SK-N-SH (cell line): ENCODE results near the gene PLXNA4.

Experiments used
- EP300 ChIP-seq, 2 experiments: IDR thresholded peaks; 2 replicates each; pipeline versions ENCODE4 v1.4.0 to v1.6.1; 2012; ENCODE audit warnings: borderline replicate concordance in 1 of 2, low read depth in 1 of 2, low read length in 1 of 2
- EZH2phosphoT487 ChIP-seq: fragments of 200-600 bp; sonication (generic); IDR thresholded peaks from 2 replicates; pipeline ENCODE4 v1.6.1; 2017; ENCODE audit warnings: low read depth, mixed run types, mild to moderate bottlenecking, antibody characterized with exemption, moderate library complexity, borderline replicate concordance
- JUND ChIP-seq: IDR thresholded peaks from 2 replicates; pipeline ENCODE4 v1.4.0; 2012
- MEF2A ChIP-seq: IDR thresholded peaks from 2 replicates; pipeline ENCODE4 v1.4.0; 2012; ENCODE audit warnings: low read depth, borderline replicate concordance
- POLR2AphosphoS5 ChIP-seq: IDR thresholded peaks from 2 replicates; pipeline ENCODE4 v1.6.1; 2012; ENCODE audit warnings: low read depth, low read length
- RFX5 ChIP-seq: IDR thresholded peaks from 2 replicates; pipeline ENCODE4 v1.6.1; 2012; ENCODE audit warnings: mild to moderate bottlenecking, improper control_type of control experiment, low read length
- SIN3A ChIP-seq: IDR thresholded peaks from 2 replicates; pipeline ENCODE4 v1.6.1; 2012; ENCODE audit warnings: low read depth, mild to moderate bottlenecking, low read length, moderate library complexity, borderline replicate concordance
- TAF1 ChIP-seq: IDR thresholded peaks from 2 replicates; pipeline ENCODE4 v1.6.1; 2012; ENCODE audit warnings: low read depth, mild to moderate bottlenecking, low read length, moderate library complexity, borderline replicate concordance
- YY1 ChIP-seq: IDR thresholded peaks from 2 replicates; pipeline ENCODE4 v1.4.0; 2012; ENCODE audit warnings: low read depth, mild to moderate bottlenecking
- TF ChIP-seq, protein P1 (sequence below): fragments of 200-600 bp; sonication (generic); IDR thresholded peaks from 2 replicates; pipeline ENCODE4 v1.6.1; 2017; ENCODE audit warnings: antibody characterized with exemption, mild to moderate bottlenecking, moderate library complexity
- TF ChIP-seq, protein P2 (sequence below): IDR thresholded peaks from 2 replicates; pipeline ENCODE4 v1.6.1; 2012; ENCODE audit warnings: mild to moderate bottlenecking, low read depth, low read length, moderate library complexity
- TF ChIP-seq, protein P3 (sequence below): IDR thresholded peaks from 2 replicates; pipeline ENCODE4; 2012

DNA sequence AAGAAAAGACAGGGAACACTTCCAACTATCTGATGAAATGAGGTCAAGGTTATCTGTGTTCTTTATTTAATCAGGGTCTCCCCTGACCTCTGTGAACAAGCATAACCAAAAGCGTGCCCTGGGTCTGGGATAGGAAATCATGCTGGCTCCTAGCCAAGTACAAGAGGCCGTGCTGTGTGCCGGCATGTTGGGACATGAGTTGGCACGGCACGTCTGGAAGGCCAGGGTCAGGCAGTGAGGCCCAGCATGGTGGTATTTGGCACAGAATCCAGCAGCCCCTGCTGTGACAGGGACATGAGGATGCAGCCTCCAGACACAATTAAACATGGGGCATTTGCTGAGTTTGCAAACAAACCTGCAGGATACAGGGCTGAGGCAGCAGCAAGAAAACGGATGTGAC, 320.4 kb downstream of the PLXNA4 start:
- no peak for TF ChIP-seq YY1
- TF ChIP-seq, protein P1, sequence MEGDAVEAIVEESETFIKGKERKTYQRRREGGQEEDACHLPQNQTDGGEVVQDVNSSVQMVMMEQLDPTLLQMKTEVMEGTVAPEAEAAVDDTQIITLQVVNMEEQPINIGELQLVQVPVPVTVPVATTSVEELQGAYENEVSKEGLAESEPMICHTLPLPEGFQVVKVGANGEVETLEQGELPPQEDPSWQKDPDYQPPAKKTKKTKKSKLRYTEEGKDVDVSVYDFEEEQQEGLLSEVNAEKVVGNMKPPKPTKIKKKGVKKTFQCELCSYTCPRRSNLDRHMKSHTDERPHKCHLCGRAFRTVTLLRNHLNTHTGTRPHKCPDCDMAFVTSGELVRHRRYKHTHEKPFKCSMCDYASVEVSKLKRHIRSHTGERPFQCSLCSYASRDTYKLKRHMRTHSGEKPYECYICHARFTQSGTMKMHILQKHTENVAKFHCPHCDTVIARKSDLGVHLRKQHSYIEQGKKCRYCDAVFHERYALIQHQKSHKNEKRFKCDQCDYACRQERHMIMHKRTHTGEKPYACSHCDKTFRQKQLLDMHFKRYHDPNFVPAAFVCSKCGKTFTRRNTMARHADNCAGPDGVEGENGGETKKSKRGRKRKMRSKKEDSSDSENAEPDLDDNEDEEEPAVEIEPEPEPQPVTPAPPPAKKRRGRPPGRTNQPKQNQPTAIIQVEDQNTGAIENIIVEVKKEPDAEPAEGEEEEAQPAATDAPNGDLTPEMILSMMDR, result no peak
- no peak for TF ChIP-seq EZH2phosphoT487
- no peak for TF ChIP-seq MEF2A
- TF ChIP-seq TAF1, result no peak
- TF ChIP-seq, protein P2, sequence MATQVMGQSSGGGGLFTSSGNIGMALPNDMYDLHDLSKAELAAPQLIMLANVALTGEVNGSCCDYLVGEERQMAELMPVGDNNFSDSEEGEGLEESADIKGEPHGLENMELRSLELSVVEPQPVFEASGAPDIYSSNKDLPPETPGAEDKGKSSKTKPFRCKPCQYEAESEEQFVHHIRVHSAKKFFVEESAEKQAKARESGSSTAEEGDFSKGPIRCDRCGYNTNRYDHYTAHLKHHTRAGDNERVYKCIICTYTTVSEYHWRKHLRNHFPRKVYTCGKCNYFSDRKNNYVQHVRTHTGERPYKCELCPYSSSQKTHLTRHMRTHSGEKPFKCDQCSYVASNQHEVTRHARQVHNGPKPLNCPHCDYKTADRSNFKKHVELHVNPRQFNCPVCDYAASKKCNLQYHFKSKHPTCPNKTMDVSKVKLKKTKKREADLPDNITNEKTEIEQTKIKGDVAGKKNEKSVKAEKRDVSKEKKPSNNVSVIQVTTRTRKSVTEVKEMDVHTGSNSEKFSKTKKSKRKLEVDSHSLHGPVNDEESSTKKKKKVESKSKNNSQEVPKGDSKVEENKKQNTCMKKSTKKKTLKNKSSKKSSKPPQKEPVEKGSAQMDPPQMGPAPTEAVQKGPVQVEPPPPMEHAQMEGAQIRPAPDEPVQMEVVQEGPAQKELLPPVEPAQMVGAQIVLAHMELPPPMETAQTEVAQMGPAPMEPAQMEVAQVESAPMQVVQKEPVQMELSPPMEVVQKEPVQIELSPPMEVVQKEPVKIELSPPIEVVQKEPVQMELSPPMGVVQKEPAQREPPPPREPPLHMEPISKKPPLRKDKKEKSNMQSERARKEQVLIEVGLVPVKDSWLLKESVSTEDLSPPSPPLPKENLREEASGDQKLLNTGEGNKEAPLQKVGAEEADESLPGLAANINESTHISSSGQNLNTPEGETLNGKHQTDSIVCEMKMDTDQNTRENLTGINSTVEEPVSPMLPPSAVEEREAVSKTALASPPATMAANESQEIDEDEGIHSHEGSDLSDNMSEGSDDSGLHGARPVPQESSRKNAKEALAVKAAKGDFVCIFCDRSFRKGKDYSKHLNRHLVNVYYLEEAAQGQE, result no peak
- TF ChIP-seq JUND, result no peak
- TF ChIP-seq EP300 (IDR thresholded peaks at IDR 0.05; ENCODE audit: borderline replicate concordance in 1 of 2, low read depth in 1 of 2, low read length in 1 of 2), result peak in 1 of 2 experiments; percentile 37; a peak in 1 of 4 replicates
- TF ChIP-seq, protein P3, sequence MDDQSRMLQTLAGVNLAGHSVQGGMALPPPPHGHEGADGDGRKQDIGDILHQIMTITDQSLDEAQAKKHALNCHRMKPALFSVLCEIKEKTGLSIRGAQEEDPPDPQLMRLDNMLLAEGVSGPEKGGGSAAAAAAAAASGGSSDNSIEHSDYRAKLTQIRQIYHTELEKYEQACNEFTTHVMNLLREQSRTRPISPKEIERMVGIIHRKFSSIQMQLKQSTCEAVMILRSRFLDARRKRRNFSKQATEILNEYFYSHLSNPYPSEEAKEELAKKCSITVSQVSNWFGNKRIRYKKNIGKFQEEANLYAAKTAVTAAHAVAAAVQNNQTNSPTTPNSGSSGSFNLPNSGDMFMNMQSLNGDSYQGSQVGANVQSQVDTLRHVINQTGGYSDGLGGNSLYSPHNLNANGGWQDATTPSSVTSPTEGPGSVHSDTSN, result no peak
- TF ChIP-seq POLR2AphosphoS5, result no peak
- no peak for TF ChIP-seq SIN3A
- no peak for TF ChIP-seq RFX5
